ENCODE measurements around the gene ST6GAL1.
A peak's percentile ranks its signal among the peaks of the same experiment; 100 is the strongest.

The ST6GAL1 gene

DNA sequence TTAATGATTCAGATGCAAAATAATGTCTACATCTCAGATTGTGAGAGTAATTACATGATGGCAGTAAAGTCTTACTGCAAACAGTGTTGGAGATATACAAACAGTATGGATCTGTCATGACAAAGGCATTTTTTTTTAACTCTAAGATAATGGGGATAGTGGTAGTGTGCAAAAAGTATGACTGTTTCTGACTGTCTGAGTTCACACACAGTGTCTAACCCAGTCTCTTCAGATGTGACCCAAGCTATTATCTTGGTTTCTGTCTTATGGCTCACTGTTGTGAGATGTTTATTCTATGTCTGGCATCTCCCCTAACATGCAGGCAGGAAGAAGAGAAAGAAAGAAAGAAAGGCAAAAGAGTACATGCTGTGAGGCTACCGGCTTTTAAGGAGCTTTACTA lies 191.9 kb downstream of the ST6GAL1 start:
- TF ChIP-seq, protein P1, sequence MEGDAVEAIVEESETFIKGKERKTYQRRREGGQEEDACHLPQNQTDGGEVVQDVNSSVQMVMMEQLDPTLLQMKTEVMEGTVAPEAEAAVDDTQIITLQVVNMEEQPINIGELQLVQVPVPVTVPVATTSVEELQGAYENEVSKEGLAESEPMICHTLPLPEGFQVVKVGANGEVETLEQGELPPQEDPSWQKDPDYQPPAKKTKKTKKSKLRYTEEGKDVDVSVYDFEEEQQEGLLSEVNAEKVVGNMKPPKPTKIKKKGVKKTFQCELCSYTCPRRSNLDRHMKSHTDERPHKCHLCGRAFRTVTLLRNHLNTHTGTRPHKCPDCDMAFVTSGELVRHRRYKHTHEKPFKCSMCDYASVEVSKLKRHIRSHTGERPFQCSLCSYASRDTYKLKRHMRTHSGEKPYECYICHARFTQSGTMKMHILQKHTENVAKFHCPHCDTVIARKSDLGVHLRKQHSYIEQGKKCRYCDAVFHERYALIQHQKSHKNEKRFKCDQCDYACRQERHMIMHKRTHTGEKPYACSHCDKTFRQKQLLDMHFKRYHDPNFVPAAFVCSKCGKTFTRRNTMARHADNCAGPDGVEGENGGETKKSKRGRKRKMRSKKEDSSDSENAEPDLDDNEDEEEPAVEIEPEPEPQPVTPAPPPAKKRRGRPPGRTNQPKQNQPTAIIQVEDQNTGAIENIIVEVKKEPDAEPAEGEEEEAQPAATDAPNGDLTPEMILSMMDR (IDR thresholded peaks at IDR 0.05; ENCODE audit: insufficient read depth, low read depth, low read length, missing control alignments): no peak
- H3K4me3 ChIP-seq (ENCODE audit: low read depth, low read length): no peak overlapping the region
- no peak for DNase-seq (ENCODE audit: low read depth)

DNA sequence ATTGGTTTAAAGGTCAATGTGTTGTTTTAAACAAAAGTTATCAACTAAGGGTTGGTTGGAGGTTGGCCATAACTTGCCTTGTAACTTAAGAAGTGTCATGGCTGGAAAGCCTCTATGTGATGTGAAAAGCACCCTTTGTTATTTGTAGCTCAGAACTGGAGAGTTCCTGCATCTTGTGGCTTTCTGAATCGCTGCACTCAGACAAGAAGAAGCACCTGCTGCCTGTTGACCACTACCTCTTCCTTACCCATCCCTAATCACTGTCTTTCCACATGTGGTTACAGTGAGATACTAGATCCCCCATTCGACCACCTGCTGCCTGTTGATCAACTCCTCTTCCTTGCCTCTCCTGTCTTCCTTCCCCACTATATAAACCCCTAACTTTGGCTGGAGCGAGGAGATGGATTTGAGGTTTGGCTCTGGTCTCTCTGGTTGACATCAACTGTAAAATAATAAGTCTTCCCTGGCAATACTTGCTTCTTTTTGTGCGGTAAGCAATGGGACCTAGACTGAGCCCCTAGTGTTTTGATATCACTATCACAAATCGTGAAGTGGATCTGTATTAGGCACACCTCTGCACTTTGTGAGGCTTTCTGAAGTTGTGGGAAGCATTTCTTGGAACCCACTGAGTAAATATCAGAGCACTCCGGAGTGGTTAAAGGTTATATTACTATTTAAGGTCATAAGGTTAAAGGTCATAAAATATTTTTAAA lies 195.1 kb downstream of the ST6GAL1 start:
- TF ChIP-seq, protein P1 (IDR thresholded peaks at IDR 0.05; ENCODE audit: insufficient read depth, low read depth, low read length, missing control alignments): no peak
- no peak overlapping the region for H3K4me3 ChIP-seq (ENCODE audit: low read depth, low read length)
- DNase-seq (ENCODE audit: low read depth): peak; percentile 79
